NCI-H2171 treated with DMSO at 0.1 percent for 48 hours (cell line): ENCODE results near the gene TNFRSF1A.

ENCODE experiments used
- DNase-seq: peaks from one replicate; lab custom pipeline; 2025; lab: John Stamatoyannopoulos, UW

The TNFRSF1A gene

GRCh38 chr12:6341417-6342139 lies at the start of gene TNFRSF1A:
Gene TNFRSF1A (minus strand): TSS chr12:6342076. CDS start chr12:6341814, 262 bp downstream.
- DNase-seq, result no peak

DNA sequence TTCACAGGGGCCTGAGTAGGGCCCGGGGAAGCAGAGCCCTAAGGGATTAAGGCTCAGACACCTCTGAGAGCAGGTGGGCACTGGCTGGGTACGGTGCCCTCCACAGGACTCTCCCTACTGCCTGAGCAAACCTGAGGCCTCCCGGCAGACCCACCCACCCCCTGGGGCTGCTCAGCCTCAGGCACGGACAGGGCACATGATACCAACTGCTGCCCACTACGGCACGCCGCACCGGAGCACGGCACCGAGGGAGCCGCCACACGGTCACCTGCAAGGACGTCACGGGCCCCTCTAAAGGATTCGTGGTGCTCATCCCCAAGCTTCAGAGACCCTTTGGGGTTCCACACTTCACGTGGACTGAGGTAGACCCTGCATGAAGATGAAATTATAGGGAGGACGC lies 49.1 kb upstream of the TNFRSF1A start:
- DNase-seq, result no peak

DNA sequence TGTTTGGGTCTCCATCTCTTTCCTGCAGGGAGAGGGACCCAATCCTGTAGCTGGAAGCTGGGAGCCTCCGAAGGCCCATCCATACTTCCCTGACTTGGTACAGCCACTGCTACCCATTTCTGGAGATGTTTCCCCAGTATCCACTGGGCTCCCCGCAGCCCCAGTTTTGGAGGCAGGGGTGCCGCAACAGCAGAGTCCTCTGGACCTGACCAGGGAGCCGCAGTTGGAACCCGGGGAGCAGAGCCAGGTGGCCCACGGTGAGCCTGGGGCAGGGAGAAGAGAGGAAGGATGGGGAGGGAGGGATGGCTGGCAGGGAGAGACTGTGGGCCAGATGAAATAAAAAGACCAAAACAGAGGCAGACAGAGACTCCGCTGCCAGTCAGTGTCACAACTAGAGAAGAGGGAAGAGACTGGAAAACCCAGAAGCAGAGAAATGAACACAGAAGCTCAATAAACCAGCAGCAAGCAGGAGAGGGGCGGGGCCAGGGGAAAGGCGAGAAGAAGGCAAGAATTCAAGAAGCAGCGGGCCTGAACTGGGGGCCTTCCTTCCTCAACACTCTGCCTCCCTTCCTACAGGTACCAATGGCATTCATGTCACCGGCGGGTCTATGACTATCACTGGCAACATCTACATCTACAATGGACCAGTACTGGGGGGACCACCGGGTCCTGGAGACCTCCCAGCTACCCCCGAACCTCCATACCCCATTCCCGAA lies 48.4 kb upstream of the TNFRSF1A start:
- DNase-seq, result no peak

DNA sequence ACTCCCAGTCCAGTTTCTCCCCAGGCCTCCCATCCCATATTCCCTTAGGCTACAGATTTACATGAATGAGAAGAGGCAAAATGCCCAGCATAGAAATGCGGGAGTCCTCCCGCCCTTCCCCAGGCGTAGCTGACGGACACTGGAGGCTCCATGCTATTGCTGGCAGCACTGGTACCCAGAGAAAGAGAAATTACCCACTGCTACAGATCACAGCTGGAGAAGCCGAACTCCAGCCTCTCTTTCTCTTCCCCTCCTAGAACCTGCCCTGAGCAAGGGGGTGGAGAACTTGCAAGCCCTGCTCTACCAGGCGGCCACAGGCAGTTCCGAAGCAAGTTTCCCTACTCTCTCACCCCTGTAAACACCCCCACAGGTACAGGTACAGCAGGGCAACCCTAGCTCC lies 45.7 kb upstream of the TNFRSF1A start:
- no peak for DNase-seq

DNA sequence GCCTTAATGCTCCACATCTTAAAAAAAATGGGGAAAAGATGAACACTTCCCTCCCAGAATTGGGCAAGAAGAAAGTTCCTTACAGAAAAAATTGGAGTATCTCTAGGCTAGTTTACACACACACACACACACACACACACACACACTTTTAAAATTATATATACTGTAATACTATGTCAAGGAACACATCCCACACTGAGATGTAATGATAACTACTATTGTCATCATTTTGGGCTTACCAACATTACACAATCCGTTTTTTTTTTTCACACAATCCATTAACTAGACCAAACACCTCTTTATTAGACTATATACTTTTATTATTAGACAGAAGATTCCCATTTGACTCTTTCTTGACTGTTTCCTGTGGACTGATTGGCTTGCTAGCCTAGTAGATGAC lies 44.6 kb upstream of the TNFRSF1A start:
- DNase-seq, result no peak

- DNase-seq, result no peak
Measured at GRCh38 chr12:6386038-6386437, 44.2 kb upstream of the TNFRSF1A start.

- DNase-seq, result no peak
Measured at GRCh38 chr12:6384499-6385436, 42.9 kb upstream of the TNFRSF1A start.

- no peak for DNase-seq
Measured at GRCh38 chr12:6383572-6384498, 42.0 kb upstream of the TNFRSF1A start, which contains the start of gene LTBR. Gene LTBR (plus strand): TSS chr12:6384162. CDS start chr12:6384359, 197 bp downstream.

- DNase-seq, result no peak
Measured at GRCh38 chr12:6382982-6383381, 41.1 kb upstream of the TNFRSF1A start.

GRCh38 chr12:6382371-6382770 lies 40.5 kb upstream of the TNFRSF1A start:
- DNase-seq, result no peak

DNA sequence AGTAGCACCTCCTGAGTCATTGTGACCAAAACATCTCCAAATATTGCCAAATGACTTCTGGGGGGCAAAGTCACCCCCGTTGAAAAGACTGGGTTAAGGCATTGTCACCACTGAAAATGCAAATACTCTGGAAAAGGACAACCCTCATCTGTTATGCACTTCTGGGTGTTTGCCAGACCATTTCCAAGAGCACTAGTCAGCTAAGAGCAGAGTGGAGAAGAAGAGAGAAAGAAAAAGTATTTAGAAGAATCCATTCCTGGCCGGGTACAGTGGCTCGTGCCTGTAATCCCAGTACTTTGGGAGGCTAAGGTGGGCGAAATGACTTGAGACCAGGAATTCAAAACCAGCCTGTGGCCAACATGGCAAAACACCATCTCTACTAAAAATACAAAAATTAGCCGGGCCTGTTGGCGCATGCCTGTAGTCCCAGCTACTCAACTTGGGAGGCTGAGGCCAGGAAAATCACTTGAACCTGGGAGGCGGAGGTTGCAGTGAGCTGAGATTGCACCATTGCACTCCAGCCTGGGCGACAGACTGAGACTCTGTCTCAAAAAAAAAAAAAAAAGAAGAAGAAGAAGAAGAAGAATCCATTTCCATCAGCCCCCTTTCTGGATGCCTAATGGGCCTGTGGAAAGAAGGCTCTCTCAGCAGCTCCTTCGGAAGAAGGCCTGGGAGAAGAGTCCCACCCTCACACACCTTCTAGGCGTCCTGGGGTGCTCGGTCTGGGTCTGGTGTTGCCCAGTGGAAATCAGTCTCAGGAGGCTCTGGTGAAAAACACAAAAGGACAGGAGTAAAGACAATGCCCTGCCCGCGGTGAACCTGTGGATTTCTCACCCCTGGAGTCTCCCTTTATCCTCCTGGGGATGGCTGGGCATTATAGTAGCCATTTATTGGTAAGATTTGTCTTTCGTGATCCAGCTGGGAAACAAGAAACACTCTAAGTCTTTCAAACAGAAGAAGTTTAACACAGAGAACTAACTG lies 38.6 kb upstream of the TNFRSF1A start:
- DNase-seq, result no peak

GRCh38 chr12:6378709-6379472 lies 37.0 kb upstream of the TNFRSF1A start:
- DNase-seq, result no peak

GRCh38 chr12:6377667-6377994 lies 35.8 kb upstream of the TNFRSF1A start:
- DNase-seq, result no peak

DNA sequence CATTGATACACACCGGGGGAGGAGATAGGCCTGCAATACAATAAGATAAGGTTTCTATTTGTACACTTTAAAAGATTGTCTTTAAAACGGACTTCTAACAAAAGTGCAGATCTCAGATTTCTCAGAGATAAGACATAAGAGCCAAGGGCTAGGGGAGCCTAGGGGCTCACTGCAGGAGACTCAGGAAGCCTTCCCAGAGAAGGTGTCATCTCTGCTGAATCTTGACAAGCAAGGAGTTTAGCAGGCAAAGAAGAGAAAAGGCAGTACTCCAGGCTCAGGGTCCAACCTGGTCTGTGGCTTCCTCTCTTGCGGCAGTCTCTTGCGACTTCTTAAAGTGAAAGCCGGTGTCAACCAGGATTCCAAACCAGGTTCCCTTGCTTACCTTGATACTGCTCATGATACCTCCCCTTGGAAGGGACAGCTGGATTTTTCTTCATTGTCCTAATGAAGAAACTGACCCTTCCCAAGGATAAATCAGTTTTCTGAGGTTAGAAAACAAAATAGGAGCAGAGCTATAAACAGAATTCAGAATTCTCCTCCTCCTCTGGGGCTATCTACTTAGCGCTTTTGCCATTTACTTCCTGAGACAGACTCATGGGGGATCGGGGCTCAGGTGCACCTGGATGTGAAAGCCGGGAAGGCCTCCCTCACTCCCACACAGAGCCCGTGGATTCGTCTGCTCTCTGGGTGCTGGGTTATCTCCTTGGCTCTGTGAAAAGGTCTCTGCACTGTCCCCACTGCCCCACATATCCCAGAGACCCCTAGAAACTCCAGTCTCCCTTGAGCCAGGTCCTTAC lies 35.2 kb upstream of the TNFRSF1A start:
- DNase-seq, result no peak

- DNase-seq, result no peak
Measured at GRCh38 chr12:6376079-6376869, 34.4 kb upstream of the TNFRSF1A start.

- no peak for DNase-seq
Measured at GRCh38 chr12:6375269-6376078, 33.6 kb upstream of the TNFRSF1A start, which contains the start of gene SCNN1A. Gene SCNN1A (minus strand): TSS chr12:6375563. CDS start chr12:6374783, 780 bp downstream.

DNA sequence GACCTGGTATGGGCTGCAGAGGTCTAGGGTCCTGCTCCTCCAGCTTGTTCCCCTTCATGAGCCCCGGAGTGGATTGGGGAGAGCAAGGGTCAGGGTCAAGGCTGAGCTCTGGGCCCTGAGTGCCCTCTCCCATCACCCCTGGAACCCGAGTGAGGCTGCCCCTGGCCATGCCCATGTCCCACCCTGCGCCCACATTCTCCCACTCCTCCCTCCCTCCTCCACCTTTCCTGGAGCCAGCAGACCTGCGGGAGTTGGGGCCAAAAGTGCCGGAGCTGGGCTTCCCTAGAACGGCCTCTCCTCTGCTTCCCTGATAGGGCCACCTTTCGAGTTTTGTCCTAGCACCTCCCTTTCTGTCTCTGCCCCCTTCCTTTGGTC lies 32.9 kb upstream of the TNFRSF1A start:
- no peak for DNase-seq
